HCT116 (cell line): ENCODE results near the gene PRSS16. TPM values are rescaled to one million over a fixed set of nuclear protein-coding genes. Genes with fewer than 3 reads are reported as not detected.

ENCODE experiments used
- ATAC-seq: fragments of 200-7000 bp; cut with Tn5 transposase; 2 replicates; pipeline ENCODE4 v1.9.1; 2020; ENCODE audit warnings: mild to moderate bottlenecking, moderate library complexity
- BruUV-seq: library from RNA; stranded (reverse); fragments of 400-500 nt; replicated peaks from 2 replicates; lab custom pipeline; 2021; lab: Mats Ljungman, UMichigan
- CTCF ChIA-PET: fragments of 300-600 bp; sonication (Branson Sonifier 250); formaldehyde crosslinking; loops from one replicate; lab custom pipeline; 2021; ENCODE audit warnings: antibody characterized with exemption; lab: Charles Lee
- POLR2A ChIA-PET: fragments of 300-600, 350-600 bp; sonication (Branson Sonifier 250); formaldehyde crosslinking; loops from one replicate; lab custom pipeline; 2021; ENCODE audit warnings: antibody characterized with exemption; lab: Charles Lee
- RAD21 ChIA-PET, 2 experiments: fragments of 300-600 bp; sonication (Branson Sonifier 250); formaldehyde crosslinking; loops; one replicate each; lab custom pipeline; 2023; ENCODE audit warnings: low total read pairs in 2 of 2; ENCODE audit not compliant: uncharacterized antibody in 2 of 2, unreplicated experiment in 2 of 2, low non-redundant PET in 1 of 2; lab: Charles Lee
- DNase-seq: peaks from one replicate; pipeline ENCODE4 v3.0.0-alpha.2; 2010; ENCODE audit warnings: low read depth, low spot score
- H2AFZ ChIP-seq: fragments of 200-600 bp; shearing (Covaris generic), sonication (generic); 2 replicates; pipeline ENCODE4 v1.6.1; 2017; ENCODE audit warnings: low read depth, mixed run types, mixed read lengths, antibody characterized with exemption, low read length; ENCODE audit not compliant: poor library complexity, severe bottlenecking
- H3K27ac ChIP-seq: 2 replicates; pipeline ENCODE4 v1.5.1; 2012; ENCODE audit warnings: low read depth, low read length
- H3K27me3 ChIP-seq: fragments of 200-600 bp; sonication (generic); 2 replicates; pipeline ENCODE4 v1.6.1; 2016; ENCODE audit warnings: mixed run types, low read length, mixed read lengths; ENCODE audit not compliant: insufficient read depth
- H3K36me3 ChIP-seq, 2 experiments: fragments of 200-500 bp in 1 of 2; fragments of 200-600 bp in 1 of 2; sonication (Bioruptor generic) in 1 of 2; sonication (generic) in 1 of 2; 2 replicates each; pipeline versions ENCODE4 v1.5.1 to v1.6.1; 2014 to 2016; ENCODE audit warnings: low read length in 2 of 2, inconsistent platforms in 1 of 2, mixed read lengths in 1 of 2, mixed run types in 1 of 2; ENCODE audit not compliant: insufficient read depth in 2 of 2, control insufficient read depth in 1 of 2
- H3K4me1 ChIP-seq, 2 experiments: fragments of 200-600 bp in 1 of 2; sonication (generic) in 1 of 2; 2 replicates each; pipeline versions ENCODE4 v1.5.1 to v1.6.1; 2012 to 2017; ENCODE audit warnings: low read length in 2 of 2, inconsistent platforms in 1 of 2, mild to moderate bottlenecking in 1 of 2, mixed read lengths in 1 of 2, mixed run types in 1 of 2, moderate library complexity in 1 of 2; ENCODE audit not compliant: insufficient read depth in 2 of 2, control insufficient read depth in 1 of 2
- H3K4me2 ChIP-seq: fragments of 200-600 bp; sonication (generic); 2 replicates; pipeline ENCODE4 v1.6.1; 2017; ENCODE audit warnings: mixed run types, low read length, mixed read lengths
- H3K4me3 ChIP-seq, 2 experiments: fragments of 200-600 bp in 1 of 2; sonication (generic) in 1 of 2; replicated peaks in 1 of 2; 2 replicates each; pipeline ENCODE4 v1.5.1; 2011 to 2016; ENCODE audit warnings: low read length in 2 of 2, control low read depth in 1 of 2, low read depth in 1 of 2, mild to moderate bottlenecking in 1 of 2, mixed read lengths in 1 of 2, mixed run types in 1 of 2
- H3K79me2 ChIP-seq: fragments of 200-600 bp; sonication (generic); 2 replicates; pipeline ENCODE4 v1.6.1; 2017; ENCODE audit warnings: mild to moderate bottlenecking, mixed run types, low read length, moderate library complexity, mixed read lengths; ENCODE audit not compliant: insufficient read depth
- H3K9ac ChIP-seq: fragments of 200-600 bp; sonication (generic); 2 replicates; pipeline ENCODE4 v1.6.1; 2016; ENCODE audit warnings: low read length, mixed read lengths
- H3K9me2 ChIP-seq: fragments of 200-600 bp; sonication (generic), shearing (Covaris generic); 2 replicates; pipeline ENCODE4 v1.6.1; 2017; ENCODE audit warnings: mixed run types, mild to moderate bottlenecking, moderate library complexity; ENCODE audit not compliant: insufficient read depth
- H3K9me3 ChIP-seq, 2 experiments: fragments of 200-500 bp in 1 of 2; fragments of 200-600 bp in 1 of 2; sonication (Bioruptor generic) in 1 of 2; sonication (generic) in 1 of 2; 2 replicates each; pipeline ENCODE4 v1.6.1; 2014 to 2017; ENCODE audit warnings: low read length in 2 of 2, mixed read lengths in 2 of 2, inconsistent platforms in 1 of 2, low read depth in 1 of 2, mild to moderate bottlenecking in 1 of 2, mixed run types in 1 of 2, moderate library complexity in 1 of 2; ENCODE audit not compliant: control insufficient read depth in 1 of 2, insufficient read depth in 1 of 2
- H4K20me1 ChIP-seq: fragments of 200-600 bp; sonication (generic), shearing (Covaris generic); 2 replicates; pipeline ENCODE4 v1.6.1; 2017; ENCODE audit warnings: mixed run types, mild to moderate bottlenecking, moderate library complexity; ENCODE audit not compliant: insufficient read depth
- CBX3 ChIP-seq: IDR thresholded peaks from 2 replicates; pipeline ENCODE4 v1.6.1; 2012; ENCODE audit warnings: low read depth
- CEBPB ChIP-seq: IDR thresholded peaks from 2 replicates; pipeline ENCODE4 v1.6.1; 2012; ENCODE audit warnings: low read depth
- EGR1 ChIP-seq: IDR thresholded peaks from 2 replicates; pipeline ENCODE4 v1.6.1; 2012; ENCODE audit warnings: low read depth
- ELF1 ChIP-seq: IDR thresholded peaks from 2 replicates; pipeline ENCODE4 v1.6.1; 2012; ENCODE audit warnings: low read depth, borderline replicate concordance
- EZH2 ChIP-seq: fragments of 200-600 bp; sonication (generic); IDR thresholded peaks from 2 replicates; pipeline ENCODE4 v1.6.1; 2017; ENCODE audit warnings: antibody characterized with exemption, mixed run types
- EZH2phosphoT487 ChIP-seq: fragments of 200-600 bp; IDR thresholded peaks from 2 replicates; pipeline ENCODE4 v1.6.1; 2018; ENCODE audit warnings: antibody characterized with exemption, borderline replicate concordance
- FOSL1 ChIP-seq: IDR thresholded peaks from 2 replicates; pipeline ENCODE4 v1.6.1; 2012; ENCODE audit warnings: low read depth
- JUND ChIP-seq: IDR thresholded peaks from 2 replicates; pipeline ENCODE4 v1.6.1; 2012
- POLR2A ChIP-seq: IDR thresholded peaks from 2 replicates; pipeline ENCODE4 v1.7.0; 2011; ENCODE audit warnings: borderline replicate concordance; ENCODE audit not compliant: insufficient read depth, insufficient read length; ENCODE audit errors: extremely low read depth
- POLR2AphosphoS5 ChIP-seq: IDR thresholded peaks from 2 replicates; pipeline ENCODE4 v1.6.1; 2011; ENCODE audit warnings: mild to moderate bottlenecking, low read depth, low read length, moderate library complexity
- RAD21 ChIP-seq: IDR thresholded peaks from 2 replicates; pipeline ENCODE4 v1.6.1; 2012; ENCODE audit warnings: low read depth, mild to moderate bottlenecking
- SIN3A ChIP-seq: IDR thresholded peaks from 2 replicates; pipeline ENCODE4 v1.6.1; 2012; ENCODE audit warnings: low read depth
- SP1 ChIP-seq: IDR thresholded peaks from 2 replicates; pipeline ENCODE4 v1.6.1; 2012; ENCODE audit warnings: low read depth
- SRF ChIP-seq: IDR thresholded peaks from 2 replicates; pipeline ENCODE4 v1.6.1; 2012; ENCODE audit warnings: low read depth
- TCF7L2 ChIP-seq: IDR thresholded peaks from 2 replicates; pipeline ENCODE4 v1.7.0; 2011; ENCODE audit warnings: borderline replicate concordance, inconsistent platforms; ENCODE audit not compliant: insufficient read depth, insufficient read length; ENCODE audit errors: extremely low read depth
- YY1 ChIP-seq: IDR thresholded peaks from 2 replicates; pipeline ENCODE4 v1.6.1; 2011; ENCODE audit warnings: low read length, low read depth, moderate library complexity, mild to moderate bottlenecking; ENCODE audit not compliant: insufficient replicate concordance; ENCODE audit errors: extremely low read depth
- ZFX ChIP-seq: fragments of 450-650 bp; IDR thresholded peaks from 2 replicates; pipeline ENCODE4 v1.6.1; 2017
- ZNF274 ChIP-seq: fragments of 200-500 bp; sonication (Bioruptor generic); IDR thresholded peaks from 2 replicates; pipeline ENCODE4 v1.6.1; 2014; ENCODE audit warnings: mild to moderate bottlenecking, low read depth, low read length, inconsistent platforms
- intact Hi-C: fragments of 100-400 bp; cut with micrococcal nuclease; formaldehyde crosslinking; loops from 2 replicates; pipeline ENCODE4 v1.10.0; 2022
- total RNA-seq: library from RNA; stranded (reverse); gene quantifications from one replicate; pipeline ENCODE4 v1.2.1, GENCODE V29; 2021; ENCODE audit not compliant: unreplicated experiment
- TF ChIP-seq, protein P1 (sequence below): IDR thresholded peaks from 2 replicates; pipeline ENCODE4 v1.6.1; 2012; ENCODE audit warnings: low read depth
- TF ChIP-seq, protein P2 (sequence below): IDR thresholded peaks from 2 replicates; pipeline ENCODE4 v1.6.1; 2012
- TF ChIP-seq, protein P3 (sequence below): IDR thresholded peaks from 2 replicates; pipeline ENCODE4 v1.6.1; 2011; ENCODE audit warnings: mild to moderate bottlenecking, low read length, moderate library complexity; ENCODE audit not compliant: insufficient replicate concordance; ENCODE audit errors: extremely low read depth
- TF ChIP-seq, protein P4 (sequence below): IDR thresholded peaks from 2 replicates; pipeline ENCODE4 v1.6.1; 2012

The PRSS16 gene
- total RNA-seq, 1 experiment from 2014 or later: 14.5 TPM

DNA sequence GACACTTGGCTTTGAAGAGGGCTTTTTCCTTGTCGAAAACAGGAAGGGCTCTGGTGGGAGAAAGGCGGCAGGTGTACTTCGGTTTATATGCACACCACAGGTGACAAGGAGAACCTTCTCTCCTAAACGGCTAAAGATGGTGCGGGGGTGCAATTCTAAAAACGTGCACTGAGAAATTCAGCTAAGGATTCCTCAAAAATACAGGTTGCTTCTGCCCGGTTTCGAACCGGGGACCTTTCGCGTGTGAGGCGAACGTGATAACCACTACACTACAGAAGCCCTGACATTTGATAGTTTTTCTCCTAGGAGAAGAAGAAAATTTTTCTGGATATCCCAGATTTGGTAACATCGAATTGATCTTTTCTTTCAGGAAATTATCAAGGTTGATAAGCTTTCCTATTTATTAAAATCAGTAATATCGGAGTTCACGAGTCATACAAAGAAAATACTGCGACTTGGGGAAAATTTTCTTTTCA is 32.6 kb downstream of the PRSS16 start:
- peak; percentile 45 for DNase-seq
- peak overlapping the region; percentile 61; the same call in 1 of the 2 replicates for H3K27ac ChIP-seq
- TF ChIP-seq RAD21 (no peak), EZH2phosphoT487 (no peak), FOSL1 (no peak), SIN3A (no peak), CEBPB (no peak), JUND (no peak), TCF7L2 (no peak), ZNF274 (no peak), EGR1 (0 out of 2 replicates have a peak, but pooled peaks have one; percentile 10), POLR2AphosphoS5 (no peak), SP1 (no peak), YY1 (no peak), ELF1 (no peak), POLR2A (no peak), ZFX (no peak), SRF (no peak), CBX3 (peak; percentile 70; the same call in 1 of the 2 replicates), EZH2 (no peak)
- TF ChIP-seq, protein P1, sequence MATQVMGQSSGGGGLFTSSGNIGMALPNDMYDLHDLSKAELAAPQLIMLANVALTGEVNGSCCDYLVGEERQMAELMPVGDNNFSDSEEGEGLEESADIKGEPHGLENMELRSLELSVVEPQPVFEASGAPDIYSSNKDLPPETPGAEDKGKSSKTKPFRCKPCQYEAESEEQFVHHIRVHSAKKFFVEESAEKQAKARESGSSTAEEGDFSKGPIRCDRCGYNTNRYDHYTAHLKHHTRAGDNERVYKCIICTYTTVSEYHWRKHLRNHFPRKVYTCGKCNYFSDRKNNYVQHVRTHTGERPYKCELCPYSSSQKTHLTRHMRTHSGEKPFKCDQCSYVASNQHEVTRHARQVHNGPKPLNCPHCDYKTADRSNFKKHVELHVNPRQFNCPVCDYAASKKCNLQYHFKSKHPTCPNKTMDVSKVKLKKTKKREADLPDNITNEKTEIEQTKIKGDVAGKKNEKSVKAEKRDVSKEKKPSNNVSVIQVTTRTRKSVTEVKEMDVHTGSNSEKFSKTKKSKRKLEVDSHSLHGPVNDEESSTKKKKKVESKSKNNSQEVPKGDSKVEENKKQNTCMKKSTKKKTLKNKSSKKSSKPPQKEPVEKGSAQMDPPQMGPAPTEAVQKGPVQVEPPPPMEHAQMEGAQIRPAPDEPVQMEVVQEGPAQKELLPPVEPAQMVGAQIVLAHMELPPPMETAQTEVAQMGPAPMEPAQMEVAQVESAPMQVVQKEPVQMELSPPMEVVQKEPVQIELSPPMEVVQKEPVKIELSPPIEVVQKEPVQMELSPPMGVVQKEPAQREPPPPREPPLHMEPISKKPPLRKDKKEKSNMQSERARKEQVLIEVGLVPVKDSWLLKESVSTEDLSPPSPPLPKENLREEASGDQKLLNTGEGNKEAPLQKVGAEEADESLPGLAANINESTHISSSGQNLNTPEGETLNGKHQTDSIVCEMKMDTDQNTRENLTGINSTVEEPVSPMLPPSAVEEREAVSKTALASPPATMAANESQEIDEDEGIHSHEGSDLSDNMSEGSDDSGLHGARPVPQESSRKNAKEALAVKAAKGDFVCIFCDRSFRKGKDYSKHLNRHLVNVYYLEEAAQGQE: no peak
- TF ChIP-seq, protein P2, sequence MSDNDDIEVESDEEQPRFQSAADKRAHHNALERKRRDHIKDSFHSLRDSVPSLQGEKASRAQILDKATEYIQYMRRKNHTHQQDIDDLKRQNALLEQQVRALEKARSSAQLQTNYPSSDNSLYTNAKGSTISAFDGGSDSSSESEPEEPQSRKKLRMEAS: no peak
- TF ChIP-seq, protein P3, sequence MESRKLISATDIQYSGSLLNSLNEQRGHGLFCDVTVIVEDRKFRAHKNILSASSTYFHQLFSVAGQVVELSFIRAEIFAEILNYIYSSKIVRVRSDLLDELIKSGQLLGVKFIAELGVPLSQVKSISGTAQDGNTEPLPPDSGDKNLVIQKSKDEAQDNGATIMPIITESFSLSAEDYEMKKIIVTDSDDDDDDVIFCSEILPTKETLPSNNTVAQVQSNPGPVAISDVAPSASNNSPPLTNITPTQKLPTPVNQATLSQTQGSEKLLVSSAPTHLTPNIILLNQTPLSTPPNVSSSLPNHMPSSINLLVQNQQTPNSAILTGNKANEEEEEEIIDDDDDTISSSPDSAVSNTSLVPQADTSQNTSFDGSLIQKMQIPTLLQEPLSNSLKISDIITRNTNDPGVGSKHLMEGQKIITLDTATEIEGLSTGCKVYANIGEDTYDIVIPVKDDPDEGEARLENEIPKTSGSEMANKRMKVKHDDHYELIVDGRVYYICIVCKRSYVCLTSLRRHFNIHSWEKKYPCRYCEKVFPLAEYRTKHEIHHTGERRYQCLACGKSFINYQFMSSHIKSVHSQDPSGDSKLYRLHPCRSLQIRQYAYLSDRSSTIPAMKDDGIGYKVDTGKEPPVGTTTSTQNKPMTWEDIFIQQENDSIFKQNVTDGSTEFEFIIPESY: no peak
- TF ChIP-seq, protein P4, sequence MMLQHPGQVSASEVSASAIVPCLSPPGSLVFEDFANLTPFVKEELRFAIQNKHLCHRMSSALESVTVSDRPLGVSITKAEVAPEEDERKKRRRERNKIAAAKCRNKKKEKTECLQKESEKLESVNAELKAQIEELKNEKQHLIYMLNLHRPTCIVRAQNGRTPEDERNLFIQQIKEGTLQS: peak; percentile 98

More for the DNA sequence above, 32.6 kb downstream of the PRSS16 start:
- Histone ChIP-seq H3K9me3 (no peaks in the 10 kb centered on the region), H3K27me3 (no peaks in the 10 kb centered on the region), H3K4me1 (peaks cover 3 to 17% of the 10 kb centered on the region in 2 experiments; a peak in 3 of 4 replicates), H3K79me2 (no peaks in the 10 kb centered on the region), H3K4me2 (peak overlapping the region; percentile 86), H3K4me3 (peak overlapping the region; percentile 40 to 54), H3K9ac (peak overlapping the region; percentile 43; the same call in 1 of the 2 replicates), H2AFZ (peak overlapping the region; percentile 87), H4K20me1 (no peaks in the 10 kb centered on the region), H3K36me3 (no peaks in the 10 kb centered on the region), H3K9me2 (no peaks in the 10 kb centered on the region)
- BruUV-seq: no TSS peak
- peak; percentile 81 for ATAC-seq
- intact Hi-C loops: loop anchor here (1.0 to 2.0 kb wide), 2 partner anchors 15 to 43 kb away; no protein-coding TSS in a partner anchor
- CTCF ChIA-PET: no interaction called here
- RAD21 ChIA-PET: no interaction called here
- POLR2A ChIA-PET: no interaction called here
